Measurements from ENCODE around the gene IBA57. TPM values are rescaled to one million over a fixed set of nuclear protein-coding genes. Genes with fewer than 3 reads are reported as not detected.
A peak's percentile ranks its signal among the peaks of the same experiment; 100 is the strongest.

IBA57 gene
- total and polyA plus RNA-seq, 2 experiments from 2014 or later = 4.7 to 5.0 TPM

DNA sequence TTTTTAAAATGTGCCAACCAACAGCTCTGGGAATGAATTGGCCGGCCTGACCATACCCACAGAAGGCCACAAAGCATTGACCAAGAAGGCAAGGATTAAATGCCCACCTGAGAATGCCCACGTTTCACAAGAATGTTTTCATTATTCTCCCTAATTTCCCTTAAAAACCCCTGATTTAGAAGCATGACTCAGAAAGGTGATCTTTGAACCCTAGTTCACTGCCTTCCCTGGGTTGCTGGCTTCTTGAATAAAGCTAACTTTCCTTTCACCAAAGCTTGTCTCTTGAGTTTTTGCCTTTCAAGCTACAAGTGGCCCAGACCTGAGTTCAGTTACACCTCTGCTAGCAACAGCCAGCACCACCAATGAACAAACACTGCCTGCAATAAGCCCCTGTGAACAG lies 42.1 kb upstream of the IBA57 start:
- no peak for DNase-seq (ENCODE audit: low spot score)
- Histone ChIP-seq H3K9me2 (replicated peaks; ENCODE audit: insufficient read depth) (no peaks in the 10 kb centered on the region), H3K27me3 (no peaks in the 10 kb centered on the region), H3K27ac (peak overlapping the region; percentile 52), H4K20me1 (ENCODE audit: insufficient read depth, poor library complexity, severe bottlenecking) (no peaks in the 10 kb centered on the region), H3K79me2 (no peaks in the 10 kb centered on the region), H3K9me3 (ENCODE audit: low read depth) (no peaks in the 10 kb centered on the region), H3K4me1 (ENCODE audit: insufficient read depth) (peaks cover 6% of the 10 kb centered on the region), H2AFZ (no peak overlapping the region), H3K4me2 (no peak overlapping the region), H3K36me3 (replicated peaks; ENCODE audit: insufficient read depth, low read depth) (no peaks in the 10 kb centered on the region), H3K4me3 (no peak overlapping the region)
- WGBS (ENCODE audit: low lambda C conversion rate, missing lambda C conversion rate) = 54% methylated on average over 2 of the region's 2 CpGs
- TF ChIP-seq EZH2phosphoT487 (IDR thresholded peaks at IDR 0.05; ENCODE audit: low read depth, severe bottlenecking, unreplicated experiment) (no peak), EZH2 (IDR thresholded peaks at IDR 0.05; ENCODE audit: borderline replicate concordance) (no peak)
- TF ChIP-seq, protein P1, sequence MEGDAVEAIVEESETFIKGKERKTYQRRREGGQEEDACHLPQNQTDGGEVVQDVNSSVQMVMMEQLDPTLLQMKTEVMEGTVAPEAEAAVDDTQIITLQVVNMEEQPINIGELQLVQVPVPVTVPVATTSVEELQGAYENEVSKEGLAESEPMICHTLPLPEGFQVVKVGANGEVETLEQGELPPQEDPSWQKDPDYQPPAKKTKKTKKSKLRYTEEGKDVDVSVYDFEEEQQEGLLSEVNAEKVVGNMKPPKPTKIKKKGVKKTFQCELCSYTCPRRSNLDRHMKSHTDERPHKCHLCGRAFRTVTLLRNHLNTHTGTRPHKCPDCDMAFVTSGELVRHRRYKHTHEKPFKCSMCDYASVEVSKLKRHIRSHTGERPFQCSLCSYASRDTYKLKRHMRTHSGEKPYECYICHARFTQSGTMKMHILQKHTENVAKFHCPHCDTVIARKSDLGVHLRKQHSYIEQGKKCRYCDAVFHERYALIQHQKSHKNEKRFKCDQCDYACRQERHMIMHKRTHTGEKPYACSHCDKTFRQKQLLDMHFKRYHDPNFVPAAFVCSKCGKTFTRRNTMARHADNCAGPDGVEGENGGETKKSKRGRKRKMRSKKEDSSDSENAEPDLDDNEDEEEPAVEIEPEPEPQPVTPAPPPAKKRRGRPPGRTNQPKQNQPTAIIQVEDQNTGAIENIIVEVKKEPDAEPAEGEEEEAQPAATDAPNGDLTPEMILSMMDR (IDR thresholded peaks at IDR 0.05; ENCODE audit: poor library complexity) = no peak

DNA sequence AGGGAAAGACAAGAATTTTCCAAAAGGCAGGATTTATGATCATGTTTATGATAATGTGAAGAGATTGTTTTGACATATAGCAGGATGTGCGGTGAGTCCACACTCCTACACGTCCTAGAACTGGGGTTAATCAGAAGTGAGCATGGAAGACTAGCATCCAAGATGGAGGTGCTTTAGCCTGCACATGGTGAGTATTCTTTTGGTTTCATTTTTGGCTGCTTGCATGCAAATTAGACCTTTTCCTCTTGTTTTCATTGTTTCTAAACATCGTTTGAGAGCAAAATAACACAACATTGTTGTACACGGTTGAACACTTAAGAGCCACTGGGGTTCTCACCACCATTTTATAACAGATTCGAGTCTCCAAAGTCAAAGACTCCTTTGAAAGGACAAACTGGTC lies 40.4 kb upstream of the IBA57 start:
- Histone ChIP-seq H3K79me2 (no peaks in the 10 kb centered on the region), H3K36me3 (replicated peaks; ENCODE audit: insufficient read depth, low read depth) (no peaks in the 10 kb centered on the region), H3K9me3 (ENCODE audit: low read depth) (no peaks in the 10 kb centered on the region), H2AFZ (no peak overlapping the region), H3K4me3 (no peak overlapping the region), H3K4me1 (ENCODE audit: insufficient read depth) (peaks cover 6% of the 10 kb centered on the region), H4K20me1 (ENCODE audit: insufficient read depth, poor library complexity, severe bottlenecking) (no peaks in the 10 kb centered on the region), H3K4me2 (no peak overlapping the region), H3K9me2 (replicated peaks; ENCODE audit: insufficient read depth) (no peaks in the 10 kb centered on the region), H3K27ac (no peak overlapping the region), H3K27me3 (no peaks in the 10 kb centered on the region)
- whole genome bisulfite sequencing (ENCODE audit: low lambda C conversion rate, missing lambda C conversion rate) = 80% methylated on average over 5 of the region's 5 CpGs
- TF ChIP-seq, protein P1 (IDR thresholded peaks at IDR 0.05; ENCODE audit: poor library complexity) = no peak
- TF ChIP-seq EZH2phosphoT487 (IDR thresholded peaks at IDR 0.05; ENCODE audit: low read depth, severe bottlenecking, unreplicated experiment) (no peak), EZH2 (IDR thresholded peaks at IDR 0.05; ENCODE audit: borderline replicate concordance) (no peak)
- no peak for DNase-seq (ENCODE audit: low spot score)

DNA sequence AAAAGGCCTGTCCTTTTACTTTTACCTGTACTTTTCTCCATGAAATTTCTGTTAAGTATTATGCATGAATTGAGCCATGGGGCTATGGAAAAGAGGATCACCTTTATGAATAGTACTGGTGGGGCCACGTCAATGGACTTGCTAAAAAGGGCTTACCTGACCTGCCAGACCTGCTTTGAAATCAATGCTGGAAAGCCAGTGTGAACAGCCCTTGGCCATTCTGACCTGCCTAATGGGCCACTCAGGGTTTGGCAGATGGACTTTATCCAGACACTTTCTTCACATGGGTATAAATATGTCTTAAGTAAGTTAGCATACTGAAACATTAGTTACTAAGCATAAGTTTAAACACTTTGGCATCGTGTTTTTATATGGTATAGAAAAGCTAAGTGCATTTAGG lies 33.8 kb upstream of the IBA57 start:
- Histone ChIP-seq H2AFZ (no peak overlapping the region), H3K27ac (peak overlapping the region; percentile 77), H3K9me3 (ENCODE audit: low read depth) (no peaks in the 10 kb centered on the region), H3K4me1 (ENCODE audit: insufficient read depth) (no peaks in the 10 kb centered on the region), H3K4me3 (no peak overlapping the region), H3K36me3 (replicated peaks; ENCODE audit: insufficient read depth, low read depth) (no peaks in the 10 kb centered on the region), H3K79me2 (no peaks in the 10 kb centered on the region), H4K20me1 (ENCODE audit: insufficient read depth, poor library complexity, severe bottlenecking) (no peaks in the 10 kb centered on the region), H3K9me2 (replicated peaks; ENCODE audit: insufficient read depth) (no peaks in the 10 kb centered on the region), H3K4me2 (peak overlapping the region; percentile 12), H3K27me3 (no peaks in the 10 kb centered on the region)
- TF ChIP-seq EZH2phosphoT487 (IDR thresholded peaks at IDR 0.05; ENCODE audit: low read depth, severe bottlenecking, unreplicated experiment) = no peak
- TF ChIP-seq EZH2 (IDR thresholded peaks at IDR 0.05; ENCODE audit: borderline replicate concordance) = no peak
- TF ChIP-seq, protein P1 (IDR thresholded peaks at IDR 0.05; ENCODE audit: poor library complexity) = no peak
- no peak for DNase-seq (ENCODE audit: low spot score)
- WGBS (ENCODE audit: low lambda C conversion rate, missing lambda C conversion rate) = 72% methylated on average over 2 of the region's 2 CpGs

DNA sequence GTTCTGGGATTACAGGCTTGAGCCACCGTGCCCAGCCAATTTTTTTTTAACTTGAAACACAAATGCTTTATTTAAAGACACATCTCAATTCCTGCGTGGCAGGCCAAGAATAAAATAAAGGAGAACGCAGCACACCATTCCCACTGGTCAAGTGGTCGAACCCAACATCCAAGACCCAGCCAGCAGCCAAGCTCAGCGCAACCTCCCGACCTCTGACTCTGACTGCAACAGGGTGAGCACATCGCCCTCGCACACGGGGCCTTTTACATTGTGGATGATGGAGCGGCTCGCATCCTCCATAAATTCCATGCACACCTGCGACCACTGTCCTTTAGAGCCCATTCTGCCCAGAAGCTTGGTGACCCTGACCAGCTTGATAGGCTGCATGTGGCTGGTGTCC lies 31.0 kb upstream of the IBA57 start:
- H3K4me3 ChIP-seq = no peak overlapping the region
- DNase-seq (ENCODE audit: low spot score) = no peak
- TF ChIP-seq EZH2phosphoT487 (IDR thresholded peaks at IDR 0.05; ENCODE audit: low read depth, severe bottlenecking, unreplicated experiment) = no peak
- TF ChIP-seq, protein P1 (IDR thresholded peaks at IDR 0.05; ENCODE audit: poor library complexity) = no peak
- no peak for TF ChIP-seq EZH2 (IDR thresholded peaks at IDR 0.05; ENCODE audit: borderline replicate concordance)
- no peaks in the 10 kb centered on the region for H3K27me3 ChIP-seq
- no peaks in the 10 kb centered on the region for H3K79me2 ChIP-seq
- 95% methylated on average over 12 of the region's 12 CpGs for WGBS (ENCODE audit: low lambda C conversion rate, missing lambda C conversion rate)
- H4K20me1 ChIP-seq (ENCODE audit: insufficient read depth, poor library complexity, severe bottlenecking) = no peaks in the 10 kb centered on the region
- no peak overlapping the region for H2AFZ ChIP-seq
- no peaks in the 10 kb centered on the region for H3K4me1 ChIP-seq (ENCODE audit: insufficient read depth)
- no peak overlapping the region for H3K4me2 ChIP-seq
- no peaks in the 10 kb centered on the region for H3K36me3 ChIP-seq (replicated peaks; ENCODE audit: insufficient read depth, low read depth)
- no peaks in the 10 kb centered on the region for H3K9me2 ChIP-seq (replicated peaks; ENCODE audit: insufficient read depth)
- H3K9me3 ChIP-seq (ENCODE audit: low read depth) = no peaks in the 10 kb centered on the region
- H3K27ac ChIP-seq = no peak overlapping the region
